HEK293 (cell line): ENCODE measurements around the gene SLX9.

ENCODE experiments used
- CTCF ChIP-seq: fragments of 450-650 bp; formaldehyde crosslinking; IDR thresholded peaks from 2 replicates; pipeline ENCODE4 v1.5.1; 2016; ENCODE audit warnings: missing biosample characterization, missing genetic modification characterization
- KLF7 ChIP-seq: fragments of 450-650 bp; formaldehyde crosslinking; IDR thresholded peaks from 2 replicates; pipeline ENCODE4 v1.5.1; 2016; ENCODE audit warnings: missing biosample characterization, missing genetic modification characterization, borderline replicate concordance
- YY1 ChIP-seq: fragments of 450-650 bp; formaldehyde crosslinking; IDR thresholded peaks from 2 replicates; pipeline ENCODE4 v1.5.1; 2018; ENCODE audit warnings: missing biosample characterization, missing genetic modification characterization
- ZNF239 ChIP-seq: fragments of 450-650 bp; formaldehyde crosslinking; IDR thresholded peaks from 2 replicates; pipeline ENCODE4 v1.5.1; 2016; ENCODE audit warnings: missing biosample characterization, missing genetic modification characterization
- ZNF274 ChIP-seq, 2 experiments: fragments of 200-500 bp in 1 of 2; fragments of 450-650 bp in 1 of 2; sonication (Bioruptor generic) in 1 of 2; formaldehyde crosslinking in 1 of 2; IDR thresholded peaks; 2 replicates each; pipeline versions ENCODE4 v1.5.1 to v1.6.1; 2014 to 2016; ENCODE audit warnings: borderline replicate concordance in 1 of 2, inconsistent platforms in 1 of 2, low read length in 1 of 2, missing biosample characterization in 1 of 2, missing genetic modification characterization in 1 of 2

- TF ChIP-seq KLF7 (tag by site-specific recombination) (no peak), ZNF274 (IDR thresholded peaks at IDR 0.05; ENCODE audit: low read length) (no peak), ZNF274 (tag by site-specific recombination; IDR thresholded peaks at IDR 0.05; ENCODE audit: borderline replicate concordance) (no peak), CTCF (tag by site-specific recombination) (no peak), ZNF239 (no peak), YY1 (no peak)
Observed at GRCh38 chr21:44996096-44996495, 56.3 kb downstream of the SLX9 start.
